ENCODE measurements around the gene GLYR1. TPM values are rescaled to one million over a fixed set of nuclear protein-coding genes. Genes with fewer than 3 reads are reported as not detected.

Gene GLYR1
- total and polyA plus RNA-seq, 2 donors (not counting 1 experiment from before 2014, with no cell fraction given): 34.0 to 137 TPM

- no peaks in the 10 kb centered on the region for H3K4me1 ChIP-seq (ENCODE audit: control insufficient read depth in 2 of 2, insufficient read depth in 2 of 2, low read length in 2 of 2)
- H3K4me1 Mint-ChIP-seq: no peaks in the 10 kb centered on the region
- intact Hi-C loops (cut with micrococcal nuclease): no loop called here
- no peaks in the 10 kb centered on the region for H4K20me1 ChIP-seq (ENCODE audit: control insufficient read depth, insufficient read depth, low read length, poor library complexity, severe bottlenecking)
- H3K4me2 ChIP-seq (replicated peaks; ENCODE audit: low read depth, low read length, poor library complexity, severe bottlenecking): no peak overlapping the region
- 97% methylated on average over 45 of the region's 45 CpGs for WGBS (ENCODE audit: insufficient coverage)
- H3K9me3 Mint-ChIP-seq (ENCODE audit: insufficient read depth): no peaks in the 10 kb centered on the region
- no peaks in the 10 kb centered on the region for H3K27me3 Mint-ChIP-seq
- no peak overlapping the region for H3K27ac ChIP-seq (ENCODE audit: low read length in 2 of 2)
- no peak for TF ChIP-seq CTCF (IDR thresholded peaks at IDR 0.05)
- no peak for TF ChIP-seq EZH2 (IDR thresholded peaks at IDR 0.05; ENCODE audit: borderline replicate concordance, insufficient read depth, low read depth, low read length, poor library complexity, severe bottlenecking)
- no peaks in the 10 kb centered on the region for H3K79me2 ChIP-seq (ENCODE audit: control insufficient read depth, insufficient read depth, low read length)
- no peak overlapping the region for H2AFZ ChIP-seq (ENCODE audit: insufficient read depth, low read depth, low read length, poor library complexity, severe bottlenecking)
- H3K9me3 ChIP-seq (ENCODE audit: control extremely low read depth in 1 of 3, control insufficient read depth in 2 of 3, insufficient read depth in 1 of 3, low read length in 2 of 3): no peaks in the 10 kb centered on the region
- ATAC-seq (ENCODE audit: low read depth) (no peak), DNase-seq (no peak)
- CTCF ChIA-PET: no interaction called here
- H3K4me3 Mint-ChIP-seq: no peak overlapping the region
- no peaks in the 10 kb centered on the region for H3K27me3 ChIP-seq (replicated peaks in 1 of 4; ENCODE audit: control extremely low read depth in 1 of 4, control insufficient read depth in 3 of 4, insufficient read depth in 4 of 4, low read length in 3 of 4)
- H3K27ac Mint-ChIP-seq: no peak overlapping the region
- peaks cover 0 to 29% of the 10 kb centered on the region in 2 experiments for H3K36me3 ChIP-seq (replicated peaks in 1 of 2; ENCODE audit: control extremely low read depth in 1 of 2, control insufficient read depth in 1 of 2, extremely low read depth in 1 of 2, insufficient read depth in 2 of 2, low read length in 1 of 2)
- POLR2A ChIA-PET: no interaction called here
- no peak overlapping the region for H3K4me3 ChIP-seq (ENCODE audit: control extremely low read depth in 1 of 5, extremely low read depth in 1 of 5, insufficient read depth in 1 of 5, low read depth in 2 of 5, low read length in 4 of 5)
- H3K9ac ChIP-seq (ENCODE audit: low read length): no peak overlapping the region
These were observed 38.1 kb upstream of the GLYR1 start for GRCh38 chr16:4884972-4885874.

- Histone ChIP-seq H3K4me2 (replicated peaks; ENCODE audit: low read depth, low read length, poor library complexity, severe bottlenecking) (no peak overlapping the region), H3K9ac (ENCODE audit: low read length) (no peak overlapping the region), H2AFZ (ENCODE audit: insufficient read depth, low read depth, low read length, poor library complexity, severe bottlenecking) (no peak overlapping the region), H4K20me1 (ENCODE audit: control insufficient read depth, insufficient read depth, low read length, poor library complexity, severe bottlenecking) (no peaks in the 10 kb centered on the region), H3K79me2 (ENCODE audit: control insufficient read depth, insufficient read depth, low read length) (no peaks in the 10 kb centered on the region), H3K27me3 (replicated peaks in 1 of 4; ENCODE audit: control extremely low read depth in 1 of 4, control insufficient read depth in 3 of 4, insufficient read depth in 4 of 4, low read length in 3 of 4) (no peaks in the 10 kb centered on the region), H3K36me3 (replicated peaks in 1 of 2; ENCODE audit: control extremely low read depth in 1 of 2, control insufficient read depth in 1 of 2, extremely low read depth in 1 of 2, insufficient read depth in 2 of 2, low read length in 1 of 2) (peaks cover 0 to 39% of the 10 kb centered on the region in 2 experiments), H3K4me3 (ENCODE audit: control extremely low read depth in 1 of 5, extremely low read depth in 1 of 5, insufficient read depth in 1 of 5, low read depth in 2 of 5, low read length in 4 of 5) (no peak overlapping the region), H3K27ac (ENCODE audit: low read length in 2 of 2) (no peak overlapping the region), H3K9me3 (ENCODE audit: control extremely low read depth in 1 of 3, control insufficient read depth in 2 of 3, insufficient read depth in 1 of 3, low read length in 2 of 3) (no peaks in the 10 kb centered on the region), H3K4me1 (ENCODE audit: control insufficient read depth in 2 of 2, insufficient read depth in 2 of 2, low read length in 2 of 2) (no peaks in the 10 kb centered on the region)
- H3K4me3 Mint-ChIP-seq: no peak overlapping the region
- no peaks in the 10 kb centered on the region for H3K4me1 Mint-ChIP-seq
- H3K9me3 Mint-ChIP-seq (ENCODE audit: insufficient read depth): no peaks in the 10 kb centered on the region
- ChIA-PET POLR2A (no interaction called here), CTCF (no interaction called here)
- no peaks in the 10 kb centered on the region for H3K27me3 Mint-ChIP-seq
- ATAC-seq (ENCODE audit: low read depth) (no peak), DNase-seq (no peak)
- intact Hi-C loops (cut with micrococcal nuclease): no loop called here
- no peak overlapping the region for H3K27ac Mint-ChIP-seq
- TF ChIP-seq EZH2 (IDR thresholded peaks at IDR 0.05; ENCODE audit: borderline replicate concordance, insufficient read depth, low read depth, low read length, poor library complexity, severe bottlenecking): no peak
- no peak for TF ChIP-seq CTCF (IDR thresholded peaks at IDR 0.05)
- WGBS (ENCODE audit: insufficient coverage): 93% methylated on average over 34 of the region's 34 CpGs
These were observed 37.1 kb upstream of the GLYR1 start for GRCh38 chr16:4884209-4884608.

Measured in B cell (primary cell).